ENCODE data around the gene BBS7.

BBS7 gene

GRCh38 chr4:121900132-121900983 is 30.1 kb upstream of the BBS7 start:
- Histone ChIP-seq H3K27me3 (ENCODE audit: insufficient read depth, low read length, poor library complexity, severe bottlenecking) (peaks cover 2% of the 10 kb centered on the region), H3K36me3 (ENCODE audit: insufficient read depth, low read length) (no peaks in the 10 kb centered on the region), H3K4me1 (ENCODE audit: insufficient read depth, low read length, poor library complexity, severe bottlenecking) (no peaks in the 10 kb centered on the region), H3F3A (ENCODE audit: low read depth) (no peaks in the 10 kb centered on the region), H3K4me3 (ENCODE audit: low read length, poor library complexity, severe bottlenecking) (no peak overlapping the region), H3K9me2 (replicated peaks; ENCODE audit: low read depth, low read length) (no peaks in the 10 kb centered on the region), H3K79me2 (ENCODE audit: insufficient read depth, low read length) (no peaks in the 10 kb centered on the region), H2AFZ (ENCODE audit: low read length) (no peak overlapping the region), H3K4me2 (ENCODE audit: low read depth, low read length, poor library complexity, severe bottlenecking) (no peak overlapping the region), H3K9ac (ENCODE audit: low read depth, low read length, poor library complexity, severe bottlenecking) (no peak overlapping the region), H3K9me3 (ENCODE audit: insufficient read depth, low read depth, low read length) (no peaks in the 10 kb centered on the region), H4K20me1 (ENCODE audit: insufficient read depth, low read length, poor library complexity, severe bottlenecking) (no peaks in the 10 kb centered on the region)
- peak; percentile 81 for TF ChIP-seq CTCF (conservative IDR thresholded peaks at IDR 0.05; ENCODE audit: low read length)
- TF ChIP-seq EZH2phosphoT487 (IDR thresholded peaks at IDR 0.05; ENCODE audit: borderline replicate concordance) = no peak

- Histone ChIP-seq H3K4me3 (ENCODE audit: low read length, poor library complexity, severe bottlenecking) (no peak overlapping the region), H3F3A (ENCODE audit: low read depth) (no peaks in the 10 kb centered on the region), H4K20me1 (ENCODE audit: insufficient read depth, low read length, poor library complexity, severe bottlenecking) (no peaks in the 10 kb centered on the region), H3K79me2 (ENCODE audit: insufficient read depth, low read length) (no peaks in the 10 kb centered on the region), H3K4me1 (ENCODE audit: insufficient read depth, low read length, poor library complexity, severe bottlenecking) (no peaks in the 10 kb centered on the region), H3K27me3 (ENCODE audit: insufficient read depth, low read length, poor library complexity, severe bottlenecking) (no peaks in the 10 kb centered on the region), H3K36me3 (ENCODE audit: insufficient read depth, low read length) (no peaks in the 10 kb centered on the region), H3K9me2 (replicated peaks; ENCODE audit: low read depth, low read length) (no peaks in the 10 kb centered on the region), H2AFZ (ENCODE audit: low read length) (no peak overlapping the region), H3K4me2 (ENCODE audit: low read depth, low read length, poor library complexity, severe bottlenecking) (no peak overlapping the region), H3K9me3 (ENCODE audit: insufficient read depth, low read depth, low read length) (no peaks in the 10 kb centered on the region), H3K9ac (ENCODE audit: low read depth, low read length, poor library complexity, severe bottlenecking) (no peak overlapping the region)
- TF ChIP-seq CTCF (conservative IDR thresholded peaks at IDR 0.05; ENCODE audit: low read length) = no peak
- no peak for TF ChIP-seq EZH2phosphoT487 (IDR thresholded peaks at IDR 0.05; ENCODE audit: borderline replicate concordance)
These were observed 27.9 kb upstream of the BBS7 start for GRCh38 chr4:121898150-121898549.

GRCh38 chr4:121888134-121888533 is 17.9 kb upstream of the BBS7 start:
- no peaks in the 10 kb centered on the region for H3K9me2 ChIP-seq (replicated peaks; ENCODE audit: low read depth, low read length)
- H3K27me3 ChIP-seq (ENCODE audit: insufficient read depth, low read length, poor library complexity, severe bottlenecking) = no peaks in the 10 kb centered on the region
- TF ChIP-seq CTCF (conservative IDR thresholded peaks at IDR 0.05; ENCODE audit: low read length) (no peak), EZH2phosphoT487 (IDR thresholded peaks at IDR 0.05; ENCODE audit: borderline replicate concordance) (no peak)
- H3K4me2 ChIP-seq (ENCODE audit: low read depth, low read length, poor library complexity, severe bottlenecking) = no peak overlapping the region
- no peaks in the 10 kb centered on the region for H4K20me1 ChIP-seq (ENCODE audit: insufficient read depth, low read length, poor library complexity, severe bottlenecking)
- no peak overlapping the region for H3K4me3 ChIP-seq (ENCODE audit: low read length, poor library complexity, severe bottlenecking)
- no peaks in the 10 kb centered on the region for H3K36me3 ChIP-seq (ENCODE audit: insufficient read depth, low read length)
- H3F3A ChIP-seq (ENCODE audit: low read depth) = no peaks in the 10 kb centered on the region
- H3K79me2 ChIP-seq (ENCODE audit: insufficient read depth, low read length) = no peaks in the 10 kb centered on the region
- no peak overlapping the region for H3K9ac ChIP-seq (ENCODE audit: low read depth, low read length, poor library complexity, severe bottlenecking)
- H3K9me3 ChIP-seq (ENCODE audit: insufficient read depth, low read depth, low read length) = no peaks in the 10 kb centered on the region
- H3K4me1 ChIP-seq (ENCODE audit: insufficient read depth, low read length, poor library complexity, severe bottlenecking) = no peaks in the 10 kb centered on the region
- H2AFZ ChIP-seq (ENCODE audit: low read length) = no peak overlapping the region

Measured in Loucy (cell line).